Type B pancreatic cell (in vitro differentiated cells): ENCODE measurements around the gene GNG7. TPM values are rescaled to one million over a fixed set of nuclear protein-coding genes. Genes with fewer than 3 reads are reported as not detected.
A peak's percentile ranks its signal among the peaks of the same experiment; 100 is the strongest.

ENCODE experiments used
- DNase-seq: peaks from one replicate; pipeline ENCODE4 v3.0.0; 2021; ENCODE audit warnings: mixed read lengths; ENCODE audit not compliant: unreplicated experiment; ENCODE audit errors: extremely low spot score
- H3K27ac Mint-ChIP-seq: 2 replicates; pipeline ENCODE4 v1.8.0; 2021; ENCODE audit warnings: mild to moderate bottlenecking, mixed read lengths
- H3K27me3 Mint-ChIP-seq: 2 replicates; pipeline ENCODE4 v1.8.0; 2021; ENCODE audit warnings: mixed read lengths
- H3K36me3 Mint-ChIP-seq: 2 replicates; pipeline ENCODE4 v1.8.0; 2021; ENCODE audit warnings: mixed read lengths
- H3K4me1 Mint-ChIP-seq: one replicate; pipeline ENCODE4 v1.8.0; 2021; ENCODE audit warnings: mixed read lengths; ENCODE audit not compliant: unreplicated experiment
- H3K4me3 Mint-ChIP-seq: 2 replicates; pipeline ENCODE4 v1.8.0; 2021; ENCODE audit warnings: mild to moderate bottlenecking, mixed read lengths
- H3K9me3 Mint-ChIP-seq: 2 replicates; pipeline ENCODE4 v1.8.0; 2021; ENCODE audit warnings: mixed read lengths
- CTCF ChIP-seq: fragments of 200-600 bp; sonication (generic); conservative IDR thresholded peaks from 2 replicates; pipeline ENCODE4 v1.5.0; 2021; ENCODE audit warnings: antibody characterized with exemption, mild to moderate bottlenecking
- total RNA-seq: library from RNA; stranded (reverse); gene quantifications from 2 replicates; pipeline ENCODE4 v1.2.1, GENCODE V29; 2021; ENCODE audit warnings: low replicate concordance

GNG7 gene
- total RNA-seq, 1 donor from 2014 or later, result 12.2 TPM

- H3K4me3 Mint-ChIP-seq, result no peak overlapping the region
- DNase-seq, result no peak
- no peak for TF ChIP-seq CTCF
- peaks cover 4% of the 10 kb centered on the region for H3K9me3 Mint-ChIP-seq
- H3K27me3 Mint-ChIP-seq, result peaks cover 34% of the 10 kb centered on the region
- no peaks in the 10 kb centered on the region for H3K36me3 Mint-ChIP-seq
- H3K27ac Mint-ChIP-seq, result no peak overlapping the region
- peaks cover under 1% of the 10 kb centered on the region for H3K4me1 Mint-ChIP-seq
These were observed 218.9 kb downstream of the GNG7 start for GRCh38 chr19:2483484-2484151.

GRCh38 chr19:2483084-2483483 lies 219.4 kb downstream of the GNG7 start:
- peaks cover 6% of the 10 kb centered on the region for H3K4me1 Mint-ChIP-seq
- H3K27me3 Mint-ChIP-seq, result peaks cover 37% of the 10 kb centered on the region
- no peak for DNase-seq
- H3K4me3 Mint-ChIP-seq, result no peak overlapping the region
- H3K9me3 Mint-ChIP-seq, result peaks cover 4% of the 10 kb centered on the region
- no peak for TF ChIP-seq CTCF
- no peaks in the 10 kb centered on the region for H3K36me3 Mint-ChIP-seq
- H3K27ac Mint-ChIP-seq, result no peak overlapping the region

- Mint-ChIP-seq H3K27ac (no peak overlapping the region), H3K36me3 (no peaks in the 10 kb centered on the region), H3K27me3 (peaks cover 36% of the 10 kb centered on the region), H3K4me1 (peaks cover 9% of the 10 kb centered on the region), H3K9me3 (peaks cover 4% of the 10 kb centered on the region), H3K4me3 (no peak overlapping the region)
- TF ChIP-seq CTCF, result no peak
- no peak for DNase-seq
These were observed 220.0 kb downstream of the GNG7 start for GRCh38 chr19:2482354-2483038.

GRCh38 chr19:2481466-2481865 lies 221.0 kb downstream of the GNG7 start:
- Mint-ChIP-seq H3K4me1 (peaks cover 9% of the 10 kb centered on the region), H3K4me3 (no peak overlapping the region), H3K27me3 (peaks cover 46% of the 10 kb centered on the region), H3K27ac (peak overlapping the region; percentile 19), H3K36me3 (no peaks in the 10 kb centered on the region), H3K9me3 (peaks cover 4% of the 10 kb centered on the region)
- TF ChIP-seq CTCF, result no peak
- DNase-seq, result no peak

GRCh38 chr19:2479556-2480194 lies 222.8 kb downstream of the GNG7 start:
- Mint-ChIP-seq H3K4me3 (peak overlapping the region; percentile 31), H3K9me3 (peaks cover 4% of the 10 kb centered on the region), H3K36me3 (no peaks in the 10 kb centered on the region), H3K27me3 (peaks cover 43% of the 10 kb centered on the region), H3K4me1 (peaks cover 14% of the 10 kb centered on the region), H3K27ac (peak overlapping the region; percentile 62)
- TF ChIP-seq CTCF, result peak; percentile 55
- DNase-seq, result no peak
